K562 (cell line): ENCODE measurements around the gene PRKRIP1. TPM values are rescaled to one million over a fixed set of nuclear protein-coding genes. Genes with fewer than 3 reads are reported as not detected.

Source experiments
- CBFB ChIP-seq: sonication (generic); formaldehyde crosslinking; IDR thresholded peaks from 2 replicates; pipeline ENCODE4 v1.4.0; 2020; ENCODE audit warnings: mild to moderate bottlenecking, missing genetic modification reagents
- CHD7 ChIP-seq: fragments of 200-600 bp; sonication (generic); IDR thresholded peaks from one replicate; pipeline ENCODE4 v1.6.1; 2012; ENCODE audit warnings: mild to moderate bottlenecking, low read depth, low read length, inconsistent platforms
- FOXK1 ChIP-seq: sonication (generic); formaldehyde crosslinking; IDR thresholded peaks from 2 replicates; pipeline ENCODE4 v1.8.0; 2022; ENCODE audit warnings: missing genetic modification reagents, mild to moderate bottlenecking, borderline replicate concordance
- HDAC1 ChIP-seq, 2 experiments: fragments of 450-650 bp; IDR thresholded peaks; 2 replicates each; pipeline ENCODE4 v1.6.1; 2016 to 2017; ENCODE audit warnings: inconsistent platforms in 1 of 2, mild to moderate bottlenecking in 1 of 2, moderate library complexity in 1 of 2
- ZNF764 ChIP-seq: fragments of 250-450 bp; sonication (Bioruptor Pico); IDR thresholded peaks from 2 replicates; pipeline ENCODE4 v1.4.0; 2020; ENCODE audit warnings: low read depth, mild to moderate bottlenecking, moderate library complexity
- polyA plus RNA-seq, 8 experiments: library from polyadenylated mRNA; depleted of rRNA in 4 of 8; stranded (reverse) in 5 of 8; unstranded in 3 of 8; fragments of >200 nt; fragmentation: Nextera tagmentation in 2 of 8; fragmentation: Illumina TruSeq in 1 of 8; extraction: Ambion mirVana in 2 of 8; extraction: Trizol in 1 of 8; gene quantifications; 2 replicates each; pipeline versions ENCODE4 v1.2.1 to v1.2.3, GENCODE V29; 2011 to 2014; ENCODE audit warnings: inconsistent platforms in 1 of 8, missing spikeins in 1 of 8
- total RNA-seq, 7 experiments: library from RNA; depleted of rRNA in 6 of 7; stranded (reverse); fragments of >200 nt in 6 of 7; fragmentation: Illumina TruSeq in 2 of 7; extraction: Trizol in 2 of 7; gene quantifications; 2 replicates each; pipeline versions ENCODE4 v1.2.1 to v1.2.3, GENCODE V29; 2011 to 2021; ENCODE audit warnings: low replicate concordance in 1 of 7
- TF ChIP-seq, protein P1 (sequence below): fragments of 250-450 bp; sonication (Bioruptor Pico); IDR thresholded peaks from 2 replicates; pipeline ENCODE4 v1.8.0; 2021; ENCODE audit warnings: borderline replicate concordance, mild to moderate bottlenecking, moderate library complexity; ENCODE audit not compliant: poor library complexity, severe bottlenecking
- TF ChIP-seq, protein P2 (sequence below): fragments of 450-650 bp; IDR thresholded peaks from 2 replicates; pipeline ENCODE4 v1.6.1; 2017; ENCODE audit warnings: mild to moderate bottlenecking, moderate library complexity
- TF ChIP-seq, protein P3 (sequence below): fragments of 200-400 bp; formaldehyde crosslinking; IDR thresholded peaks from 2 replicates; pipeline ENCODE4 v1.6.1; 2017; ENCODE audit warnings: mild to moderate bottlenecking, low read depth, low read length, moderate library complexity

The PRKRIP1 gene
- total and polyA plus RNA-seq, 9 of the 15 experiments (the other 6 are each of a cell fraction or from before 2014, with no cell fraction given), result 14.9 to 52.1 (median 19.8) TPM

DNA sequence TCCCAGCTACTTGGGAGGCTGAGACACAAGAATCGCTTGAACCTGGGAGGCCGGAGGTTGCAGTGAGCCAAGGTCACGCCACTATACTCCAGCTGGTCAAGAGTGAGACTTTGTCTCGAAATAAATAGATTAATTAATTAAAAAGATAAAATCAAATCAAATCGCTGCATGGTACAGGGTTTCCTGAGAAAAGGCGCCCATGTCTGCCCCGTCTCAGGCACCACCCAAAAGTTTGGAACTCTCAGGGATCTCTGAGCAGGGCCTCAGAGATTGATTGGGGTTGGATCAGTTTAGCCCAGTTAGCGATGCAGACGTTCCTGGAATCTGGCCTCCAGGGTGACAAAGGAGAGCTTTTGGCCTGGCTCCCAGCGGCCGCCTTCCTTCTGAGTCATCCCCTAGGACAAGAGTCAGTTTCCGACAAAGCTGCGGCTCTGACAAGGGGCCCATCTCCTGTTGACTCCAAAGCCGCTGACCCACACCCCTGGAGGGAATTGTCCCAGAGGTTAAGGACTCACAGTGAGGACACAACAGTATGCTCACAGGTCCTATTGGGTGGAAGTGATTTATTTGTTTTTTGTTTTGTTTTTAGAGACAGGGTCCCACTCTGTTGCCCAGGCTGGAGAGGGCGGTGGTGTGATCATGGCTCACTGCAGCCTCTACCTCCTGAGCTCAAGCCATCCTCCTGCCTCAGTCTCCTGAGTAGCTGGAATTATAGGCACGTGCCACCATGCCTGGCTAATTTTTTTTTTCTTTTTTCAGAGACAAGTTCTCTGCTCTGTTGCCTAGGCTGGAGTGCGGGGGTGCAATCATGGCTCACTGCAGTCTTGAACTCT is 44.0 kb downstream of the PRKRIP1 start (continued):
- TF ChIP-seq CHD7 (no peak), ZNF764 (CRISPR knock-in tag) (0 out of 2 replicates have a peak, but pooled peaks have one; percentile 32), CBFB (CRISPR knock-in tag) (no peak), FOXK1 (CRISPR knock-in tag) (no peak), HDAC1 (IDR thresholded peaks at IDR 0.05) (peak in 1 of 2 experiments; percentile 59; a peak in 2 of 4 replicates)
- TF ChIP-seq, protein P1, sequence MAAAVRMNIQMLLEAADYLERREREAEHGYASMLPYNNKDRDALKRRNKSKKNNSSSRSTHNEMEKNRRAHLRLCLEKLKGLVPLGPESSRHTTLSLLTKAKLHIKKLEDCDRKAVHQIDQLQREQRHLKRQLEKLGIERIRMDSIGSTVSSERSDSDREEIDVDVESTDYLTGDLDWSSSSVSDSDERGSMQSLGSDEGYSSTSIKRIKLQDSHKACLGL (CRISPR knock-in tag), result no peak
- TF ChIP-seq, protein P2, sequence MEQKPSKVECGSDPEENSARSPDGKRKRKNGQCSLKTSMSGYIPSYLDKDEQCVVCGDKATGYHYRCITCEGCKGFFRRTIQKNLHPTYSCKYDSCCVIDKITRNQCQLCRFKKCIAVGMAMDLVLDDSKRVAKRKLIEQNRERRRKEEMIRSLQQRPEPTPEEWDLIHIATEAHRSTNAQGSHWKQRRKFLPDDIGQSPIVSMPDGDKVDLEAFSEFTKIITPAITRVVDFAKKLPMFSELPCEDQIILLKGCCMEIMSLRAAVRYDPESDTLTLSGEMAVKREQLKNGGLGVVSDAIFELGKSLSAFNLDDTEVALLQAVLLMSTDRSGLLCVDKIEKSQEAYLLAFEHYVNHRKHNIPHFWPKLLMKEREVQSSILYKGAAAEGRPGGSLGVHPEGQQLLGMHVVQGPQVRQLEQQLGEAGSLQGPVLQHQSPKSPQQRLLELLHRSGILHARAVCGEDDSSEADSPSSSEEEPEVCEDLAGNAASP, result no peak
- TF ChIP-seq, protein P3, sequence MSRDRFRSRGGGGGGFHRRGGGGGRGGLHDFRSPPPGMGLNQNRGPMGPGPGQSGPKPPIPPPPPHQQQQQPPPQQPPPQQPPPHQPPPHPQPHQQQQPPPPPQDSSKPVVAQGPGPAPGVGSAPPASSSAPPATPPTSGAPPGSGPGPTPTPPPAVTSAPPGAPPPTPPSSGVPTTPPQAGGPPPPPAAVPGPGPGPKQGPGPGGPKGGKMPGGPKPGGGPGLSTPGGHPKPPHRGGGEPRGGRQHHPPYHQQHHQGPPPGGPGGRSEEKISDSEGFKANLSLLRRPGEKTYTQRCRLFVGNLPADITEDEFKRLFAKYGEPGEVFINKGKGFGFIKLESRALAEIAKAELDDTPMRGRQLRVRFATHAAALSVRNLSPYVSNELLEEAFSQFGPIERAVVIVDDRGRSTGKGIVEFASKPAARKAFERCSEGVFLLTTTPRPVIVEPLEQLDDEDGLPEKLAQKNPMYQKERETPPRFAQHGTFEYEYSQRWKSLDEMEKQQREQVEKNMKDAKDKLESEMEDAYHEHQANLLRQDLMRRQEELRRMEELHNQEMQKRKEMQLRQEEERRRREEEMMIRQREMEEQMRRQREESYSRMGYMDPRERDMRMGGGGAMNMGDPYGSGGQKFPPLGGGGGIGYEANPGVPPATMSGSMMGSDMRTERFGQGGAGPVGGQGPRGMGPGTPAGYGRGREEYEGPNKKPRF, result no peak
